Liver (tissue), 9 donors: Measurements from ENCODE around the gene TMEM260. TPM values are rescaled to one million over a fixed set of nuclear protein-coding genes. Genes with fewer than 3 reads are reported as not detected.

Source experiments
- DNase-seq: peaks from one replicate; pipeline ENCODE4 v3.0.0-alpha.2; 2017; ENCODE audit warnings: low spot score
- H3K27ac ChIP-seq, 2 donors: one replicate each; pipeline ENCODE4 v1.7.0; 2013; ENCODE audit warnings: inconsistent platforms in 2 of 2, low read length in 2 of 2, control low read depth in 1 of 2, low read depth in 1 of 2, mild to moderate bottlenecking in 1 of 2
- H3K27me3 ChIP-seq, 4 donors: one replicate each; pipeline versions ENCODE4 v1.6.1 to v1.7.0; 2013; ENCODE audit warnings: low read length in 3 of 4, inconsistent platforms in 1 of 4, mild to moderate bottlenecking in 1 of 4, moderate library complexity in 1 of 4; ENCODE audit not compliant: control insufficient read depth in 4 of 4, insufficient read depth in 4 of 4
- H3K36me3 ChIP-seq, 4 donors: one replicate each; pipeline versions ENCODE4 v1.6.1 to v1.7.0; 2013; ENCODE audit warnings: low read length in 3 of 4, mild to moderate bottlenecking in 3 of 4, low read depth in 1 of 4, moderate library complexity in 1 of 4; ENCODE audit not compliant: control insufficient read depth in 4 of 4, insufficient read depth in 3 of 4
- H3K4me1 ChIP-seq, 4 donors: one replicate each; pipeline versions ENCODE4 v1.6.1 to v1.7.0; 2013; ENCODE audit warnings: low read length in 3 of 4, mild to moderate bottlenecking in 3 of 4, moderate library complexity in 1 of 4; ENCODE audit not compliant: control insufficient read depth in 4 of 4, insufficient read depth in 4 of 4
- H3K4me3 ChIP-seq, 3 donors: one replicate each; pipeline versions ENCODE4 v1.6.1 to v1.7.0; 2013; ENCODE audit warnings: low read length in 3 of 3, control low read depth in 1 of 3, low read depth in 1 of 3, mild to moderate bottlenecking in 1 of 3
- H3K9ac ChIP-seq, 2 donors: one replicate each; pipeline ENCODE4 v1.7.0; 2013; ENCODE audit warnings: low read length in 2 of 2, mild to moderate bottlenecking in 2 of 2, moderate library complexity in 2 of 2, control low read depth in 1 of 2, low read depth in 1 of 2
- H3K9me3 ChIP-seq, 4 donors: one replicate each; pipeline versions ENCODE4 v1.6.1 to v1.7.0; 2013; ENCODE audit warnings: low read length in 3 of 4; ENCODE audit not compliant: control insufficient read depth in 4 of 4
- EGR1 ChIP-seq, 2 donors: IDR thresholded peaks; 2 replicates each; pipeline ENCODE4 v1.6.1; 2016 to 2018; ENCODE audit warnings: antibody characterized with exemption in 2 of 2, low read depth in 2 of 2
- FOXA1 ChIP-seq: IDR thresholded peaks from 2 replicates; pipeline ENCODE4 v1.6.1; 2016; ENCODE audit warnings: antibody characterized with exemption
- FOXA2 ChIP-seq: IDR thresholded peaks from 2 replicates; pipeline ENCODE4 v1.6.1; 2016; ENCODE audit warnings: antibody characterized with exemption
- GABPA ChIP-seq, 2 donors: IDR thresholded peaks in 1 of 2; conservative IDR thresholded peaks in 1 of 2; 2 replicates each; pipeline ENCODE4 v1.6.1; 2016; ENCODE audit warnings: antibody characterized with exemption in 2 of 2, mild to moderate bottlenecking in 1 of 2, moderate library complexity in 1 of 2
- HNF4A ChIP-seq, 2 donors: conservative IDR thresholded peaks; 2 replicates each; pipeline ENCODE4 v1.6.1; 2016; ENCODE audit warnings: antibody characterized with exemption in 2 of 2, mild to moderate bottlenecking in 2 of 2
- HNF4G ChIP-seq: IDR thresholded peaks from 2 replicates; pipeline ENCODE4 v1.6.1; 2016; ENCODE audit warnings: antibody characterized with exemption
- MAX ChIP-seq: IDR thresholded peaks from 2 replicates; pipeline ENCODE4 v1.6.1; 2016; ENCODE audit warnings: antibody characterized with exemption
- NR2F2 ChIP-seq: IDR thresholded peaks from 2 replicates; pipeline ENCODE4 v1.6.1; 2016; ENCODE audit warnings: antibody characterized with exemption
- RXRA ChIP-seq, 2 donors: IDR thresholded peaks; 2 replicates each; pipeline ENCODE4 v1.6.1; 2017 to 2018; ENCODE audit warnings: antibody characterized with exemption in 2 of 2, mild to moderate bottlenecking in 1 of 2
- SP1 ChIP-seq: IDR thresholded peaks from 2 replicates; pipeline ENCODE4 v1.6.1; 2018; ENCODE audit warnings: antibody characterized with exemption, mild to moderate bottlenecking
- TAF1 ChIP-seq: conservative IDR thresholded peaks from 2 replicates; pipeline ENCODE4 v1.6.1; 2016; ENCODE audit warnings: antibody characterized with exemption, mild to moderate bottlenecking
- YY1 ChIP-seq: IDR thresholded peaks from 2 replicates; pipeline ENCODE4 v1.6.1; 2016; ENCODE audit warnings: antibody characterized with exemption, mild to moderate bottlenecking
- WGBS: extraction: QIAGEN DNeasy Blood & Tissue Kit; methylation state at CpG from one replicate; pipeline ENCODE4 v1.1.7; 2013; 5-methylcytosine and 5-hydroxymethylcytosine counted together
- polyA plus RNA-seq, 2 donors: library from polyadenylated mRNA; stranded (reverse) in 1 of 2; unstranded in 1 of 2; fragments of 200-250 nt in 1 of 2; fragments of >200 nt in 1 of 2; fragmentation: Nextera tagmentation in 1 of 2; extraction: Ambion mirVana in 1 of 2; gene quantifications; one replicate each; pipeline versions ENCODE4 v1.2.1 to v1.2.3, GENCODE V29; 2013 to 2015
- total RNA-seq, 2 donors: library from RNA; depleted of rRNA; stranded (reverse); fragments of >200 nt; gene quantifications; one replicate each; pipeline ENCODE4 v1.2.3, GENCODE V29; 2014
- TF ChIP-seq, protein P1 (sequence below): IDR thresholded peaks from 2 replicates; pipeline ENCODE4 v1.6.1; 2016; ENCODE audit warnings: antibody characterized with exemption
- TF ChIP-seq, protein P2 (sequence below): IDR thresholded peaks from 2 replicates; pipeline ENCODE4 v1.6.1; 2016; ENCODE audit warnings: antibody characterized with exemption
- TF ChIP-seq, protein P3 (sequence below): fragments of 150-350 bp; IDR thresholded peaks from 2 replicates; pipeline ENCODE4 v1.5.1; 2017; ENCODE audit warnings: improper control_type of control experiment, low read depth, low read length; ENCODE audit not compliant: missing input control
- donor health status: healthy.
- donor health status: healthy.
- donor health status: healthy.
- donor health status: healthy.
- donor health status: healthy.

The TMEM260 gene
- total and polyA plus RNA-seq, 4 donors = 4.9 to 11.6 (median 9.0) TPM

GRCh38 chr14:56570295-56570694 lies 9.3 kb upstream of the TMEM260 start:
- H3K27ac ChIP-seq = no peak overlapping the region
- no peak overlapping the region for H3K9ac ChIP-seq
- no peaks in the 10 kb centered on the region for H3K4me1 ChIP-seq
- DNase-seq = no peak
- H3K36me3 ChIP-seq = no peaks in the 10 kb centered on the region
- H3K9me3 ChIP-seq = no peaks in the 10 kb centered on the region
- whole genome bisulfite sequencing = 95% methylated on average over 1 of the region's 1 CpG
- TF ChIP-seq MAX = no peak
- no peak for TF ChIP-seq SP1
- no peak for TF ChIP-seq RXRA (IDR thresholded peaks at IDR 0.05)
- no peak for TF ChIP-seq TAF1
- no peak for TF ChIP-seq NR2F2
- no peak for TF ChIP-seq EGR1 (IDR thresholded peaks at IDR 0.05; ENCODE audit: low read depth in 2 of 2)
- TF ChIP-seq, protein P1, sequence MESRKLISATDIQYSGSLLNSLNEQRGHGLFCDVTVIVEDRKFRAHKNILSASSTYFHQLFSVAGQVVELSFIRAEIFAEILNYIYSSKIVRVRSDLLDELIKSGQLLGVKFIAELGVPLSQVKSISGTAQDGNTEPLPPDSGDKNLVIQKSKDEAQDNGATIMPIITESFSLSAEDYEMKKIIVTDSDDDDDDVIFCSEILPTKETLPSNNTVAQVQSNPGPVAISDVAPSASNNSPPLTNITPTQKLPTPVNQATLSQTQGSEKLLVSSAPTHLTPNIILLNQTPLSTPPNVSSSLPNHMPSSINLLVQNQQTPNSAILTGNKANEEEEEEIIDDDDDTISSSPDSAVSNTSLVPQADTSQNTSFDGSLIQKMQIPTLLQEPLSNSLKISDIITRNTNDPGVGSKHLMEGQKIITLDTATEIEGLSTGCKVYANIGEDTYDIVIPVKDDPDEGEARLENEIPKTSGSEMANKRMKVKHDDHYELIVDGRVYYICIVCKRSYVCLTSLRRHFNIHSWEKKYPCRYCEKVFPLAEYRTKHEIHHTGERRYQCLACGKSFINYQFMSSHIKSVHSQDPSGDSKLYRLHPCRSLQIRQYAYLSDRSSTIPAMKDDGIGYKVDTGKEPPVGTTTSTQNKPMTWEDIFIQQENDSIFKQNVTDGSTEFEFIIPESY = no peak
- no peak for TF ChIP-seq YY1
- TF ChIP-seq FOXA1 = no peak
- H3K4me3 ChIP-seq = no peak overlapping the region
- H3K27me3 ChIP-seq = peaks cover 0 to 4% (median 0%) of the 10 kb centered on the region in 4 donors

- no peak for TF ChIP-seq TAF1
- no peak for TF ChIP-seq YY1
- TF ChIP-seq FOXA1 = no peak
- no peak for TF ChIP-seq GABPA (IDR thresholded peaks at IDR 0.05 in 1 of 2, conservative IDR thresholded peaks at IDR 0.05 in 1 of 2)
- TF ChIP-seq, protein P1 = no peak
- Histone ChIP-seq H3K9me3 (no peaks in the 10 kb centered on the region), H3K36me3 (no peaks in the 10 kb centered on the region), H3K27ac (peak overlapping the region; percentile 74 to 83), H3K4me3 (peak overlapping the region; percentile 92 to 98 (median 93)), H3K9ac (peak overlapping the region; percentile 89 to 92), H3K4me1 (peaks cover 7 to 25% (median 20%) of the 10 kb centered on the region in 4 donors), H3K27me3 (no peaks in the 10 kb centered on the region)
- no peak for DNase-seq
- 3% methylated on average over 10 of the region's 10 CpGs for WGBS
Observed at GRCh38 chr14:56580221-56580711, 668 bp downstream of the TMEM260 start.

GRCh38 chr14:56581041-56581727 lies 1.6 kb downstream of the TMEM260 start:
- Histone ChIP-seq H3K36me3 (peaks cover 0 to 4% (median under 1%) of the 10 kb centered on the region in 4 donors), H3K27ac (no peak overlapping the region), H3K9me3 (no peaks in the 10 kb centered on the region), H3K27me3 (no peaks in the 10 kb centered on the region), H3K4me1 (peaks cover 7 to 25% (median 20%) of the 10 kb centered on the region in 4 donors), H3K4me3 (no peak overlapping the region), H3K9ac (no peak overlapping the region)
- TF ChIP-seq HNF4A (conservative IDR thresholded peaks at IDR 0.05) (no peak), NR2F2 (no peak), MAX (no peak), RXRA (IDR thresholded peaks at IDR 0.05) (no peak), GABPA (IDR thresholded peaks at IDR 0.05 in 1 of 2, conservative IDR thresholded peaks at IDR 0.05 in 1 of 2) (no peak), YY1 (no peak), FOXA2 (no peak), EGR1 (IDR thresholded peaks at IDR 0.05; ENCODE audit: low read depth in 2 of 2) (no peak), HNF4G (no peak), FOXA1 (no peak)
- TF ChIP-seq, protein P2, sequence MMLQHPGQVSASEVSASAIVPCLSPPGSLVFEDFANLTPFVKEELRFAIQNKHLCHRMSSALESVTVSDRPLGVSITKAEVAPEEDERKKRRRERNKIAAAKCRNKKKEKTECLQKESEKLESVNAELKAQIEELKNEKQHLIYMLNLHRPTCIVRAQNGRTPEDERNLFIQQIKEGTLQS = no peak
- TF ChIP-seq, protein P1 = no peak
- TF ChIP-seq, protein P3, sequence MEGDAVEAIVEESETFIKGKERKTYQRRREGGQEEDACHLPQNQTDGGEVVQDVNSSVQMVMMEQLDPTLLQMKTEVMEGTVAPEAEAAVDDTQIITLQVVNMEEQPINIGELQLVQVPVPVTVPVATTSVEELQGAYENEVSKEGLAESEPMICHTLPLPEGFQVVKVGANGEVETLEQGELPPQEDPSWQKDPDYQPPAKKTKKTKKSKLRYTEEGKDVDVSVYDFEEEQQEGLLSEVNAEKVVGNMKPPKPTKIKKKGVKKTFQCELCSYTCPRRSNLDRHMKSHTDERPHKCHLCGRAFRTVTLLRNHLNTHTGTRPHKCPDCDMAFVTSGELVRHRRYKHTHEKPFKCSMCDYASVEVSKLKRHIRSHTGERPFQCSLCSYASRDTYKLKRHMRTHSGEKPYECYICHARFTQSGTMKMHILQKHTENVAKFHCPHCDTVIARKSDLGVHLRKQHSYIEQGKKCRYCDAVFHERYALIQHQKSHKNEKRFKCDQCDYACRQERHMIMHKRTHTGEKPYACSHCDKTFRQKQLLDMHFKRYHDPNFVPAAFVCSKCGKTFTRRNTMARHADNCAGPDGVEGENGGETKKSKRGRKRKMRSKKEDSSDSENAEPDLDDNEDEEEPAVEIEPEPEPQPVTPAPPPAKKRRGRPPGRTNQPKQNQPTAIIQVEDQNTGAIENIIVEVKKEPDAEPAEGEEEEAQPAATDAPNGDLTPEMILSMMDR = no peak
- 57% methylated on average over 6 of the region's 6 CpGs for WGBS
- DNase-seq = no peak
